ENCODE measurements around the gene ZKSCAN2. TPM values are rescaled to one million over a fixed set of nuclear protein-coding genes. Genes with fewer than 3 reads are reported as not detected.

Gene ZKSCAN2
- total and polyA plus RNA-seq, 8 donors = 4.4 to 11.0 (median 9.8) TPM

GRCh38 chr16:25199457-25199856 is 58.2 kb downstream of the ZKSCAN2 start:
- intact Hi-C loops (cut with DNase I) = no loop called here
- no peak for ATAC-seq

GRCh38 chr16:25198021-25198420 is 59.6 kb downstream of the ZKSCAN2 start:
- ATAC-seq = no peak

More at GRCh38 chr16:25199457-25199856, 58.2 kb downstream of the ZKSCAN2 start:
- Histone ChIP-seq H3K4me3 (no peak overlapping the region), H3K36me3 (no peaks in the 10 kb centered on the region), H3K27ac (no peak overlapping the region), H3K9me3 (no peaks in the 10 kb centered on the region), H3K27me3 (no peaks in the 10 kb centered on the region), H3K4me1 (no peaks in the 10 kb centered on the region)
- TF ChIP-seq CTCF (IDR thresholded peaks at IDR 0.05) = no peak
- DNase-seq = no peak

GRCh38 chr16:25194273-25194878 is 63.3 kb downstream of the ZKSCAN2 start:
- no peak overlapping the region for H3K27ac ChIP-seq
- intact Hi-C loops (cut with DNase I) = no loop called here

More at GRCh38 chr16:25198021-25198420, 59.6 kb downstream of the ZKSCAN2 start:
- no peak for DNase-seq
- H3K4me1 ChIP-seq = no peaks in the 10 kb centered on the region
- no peak overlapping the region for H3K27ac ChIP-seq
- H3K36me3 ChIP-seq = no peaks in the 10 kb centered on the region
- H3K4me3 ChIP-seq = no peak overlapping the region
- intact Hi-C loops (cut with DNase I) = no loop called here
- H3K9me3 ChIP-seq = no peaks in the 10 kb centered on the region
- no peak for TF ChIP-seq CTCF (IDR thresholded peaks at IDR 0.05)
- no peaks in the 10 kb centered on the region for H3K27me3 ChIP-seq

GRCh38 chr16:25192096-25192495 is 65.5 kb downstream of the ZKSCAN2 start:
- no peak for TF ChIP-seq CTCF (IDR thresholded peaks at IDR 0.05)
- Histone ChIP-seq H3K36me3 (no peaks in the 10 kb centered on the region), H3K4me3 (no peak overlapping the region), H3K9me3 (no peaks in the 10 kb centered on the region), H3K27ac (no peak overlapping the region), H3K4me1 (no peaks in the 10 kb centered on the region), H3K27me3 (no peaks in the 10 kb centered on the region)
- intact Hi-C loops (cut with DNase I) = no loop called here
- peak in 1 of 4 donors; percentile 4 for DNase-seq
- no peak for ATAC-seq

More at GRCh38 chr16:25194273-25194878, 63.3 kb downstream of the ZKSCAN2 start:
- H3K9me3 ChIP-seq = no peaks in the 10 kb centered on the region
- no peaks in the 10 kb centered on the region for H3K27me3 ChIP-seq
- no peak overlapping the region for H3K4me3 ChIP-seq
- DNase-seq (no peak), ATAC-seq (no peak)
- TF ChIP-seq CTCF (IDR thresholded peaks at IDR 0.05) = no peak
- no peaks in the 10 kb centered on the region for H3K36me3 ChIP-seq
- no peaks in the 10 kb centered on the region for H3K4me1 ChIP-seq

- no peak for TF ChIP-seq CTCF (IDR thresholded peaks at IDR 0.05)
- ATAC-seq = no peak
- intact Hi-C loops (cut with DNase I) = no loop called here
Measured at GRCh38 chr16:25189305-25189704, 68.3 kb downstream of the ZKSCAN2 start.

More at GRCh38 chr16:25189305-25189704, 68.3 kb downstream of the ZKSCAN2 start:
- no peaks in the 10 kb centered on the region for H3K4me1 ChIP-seq
- no peak overlapping the region for H3K4me3 ChIP-seq
- DNase-seq = no peak
- H3K36me3 ChIP-seq = no peaks in the 10 kb centered on the region
- H3K27me3 ChIP-seq = no peaks in the 10 kb centered on the region
- no peak overlapping the region for H3K27ac ChIP-seq
- no peaks in the 10 kb centered on the region for H3K9me3 ChIP-seq
